ENCODE measurements around the gene COL11A2.
A peak's percentile ranks its signal among the peaks of the same experiment; 100 is the strongest.

The COL11A2 gene

DNA sequence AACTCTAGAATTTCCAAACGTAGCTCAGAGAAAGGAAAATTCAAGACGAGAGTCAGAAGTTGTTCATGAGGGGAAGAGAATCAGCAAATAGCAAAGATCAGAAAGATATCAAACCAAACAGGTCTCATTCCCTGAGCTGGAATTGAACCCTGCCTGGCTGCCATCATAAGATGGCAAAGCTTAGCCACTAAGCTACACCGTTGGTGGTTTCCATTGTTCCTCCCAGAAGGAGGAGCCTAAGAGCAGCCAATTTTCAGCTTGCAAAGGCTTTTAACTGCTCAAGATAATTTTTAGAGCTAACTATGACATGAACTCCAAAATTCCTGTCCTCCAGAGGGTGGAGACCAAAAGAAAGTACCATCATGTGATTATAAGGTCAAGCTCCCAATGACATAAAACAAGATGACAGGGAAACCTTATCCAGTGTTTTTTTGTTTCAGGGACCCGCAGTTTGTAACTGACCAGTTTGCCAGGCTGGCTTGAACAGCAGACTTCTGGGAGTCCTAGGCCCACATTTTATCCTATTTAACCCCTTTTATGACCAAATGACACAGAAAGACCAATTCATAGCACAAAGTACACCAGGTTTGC is 55.9 kb downstream of the COL11A2 start:
- no peak for DNase-seq (ENCODE audit: low read depth)
- TF ChIP-seq, protein P1, sequence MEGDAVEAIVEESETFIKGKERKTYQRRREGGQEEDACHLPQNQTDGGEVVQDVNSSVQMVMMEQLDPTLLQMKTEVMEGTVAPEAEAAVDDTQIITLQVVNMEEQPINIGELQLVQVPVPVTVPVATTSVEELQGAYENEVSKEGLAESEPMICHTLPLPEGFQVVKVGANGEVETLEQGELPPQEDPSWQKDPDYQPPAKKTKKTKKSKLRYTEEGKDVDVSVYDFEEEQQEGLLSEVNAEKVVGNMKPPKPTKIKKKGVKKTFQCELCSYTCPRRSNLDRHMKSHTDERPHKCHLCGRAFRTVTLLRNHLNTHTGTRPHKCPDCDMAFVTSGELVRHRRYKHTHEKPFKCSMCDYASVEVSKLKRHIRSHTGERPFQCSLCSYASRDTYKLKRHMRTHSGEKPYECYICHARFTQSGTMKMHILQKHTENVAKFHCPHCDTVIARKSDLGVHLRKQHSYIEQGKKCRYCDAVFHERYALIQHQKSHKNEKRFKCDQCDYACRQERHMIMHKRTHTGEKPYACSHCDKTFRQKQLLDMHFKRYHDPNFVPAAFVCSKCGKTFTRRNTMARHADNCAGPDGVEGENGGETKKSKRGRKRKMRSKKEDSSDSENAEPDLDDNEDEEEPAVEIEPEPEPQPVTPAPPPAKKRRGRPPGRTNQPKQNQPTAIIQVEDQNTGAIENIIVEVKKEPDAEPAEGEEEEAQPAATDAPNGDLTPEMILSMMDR (IDR thresholded peaks at IDR 0.05; ENCODE audit: insufficient read depth, low read depth, low read length, missing control alignments), result no peak
- H3K4me3 ChIP-seq (ENCODE audit: low read length), result no peak overlapping the region

GRCh38 chr6:33132081-33132524 is 60.2 kb downstream of the COL11A2 start:
- no peak for DNase-seq (ENCODE audit: low read depth)
- TF ChIP-seq, protein P1 (IDR thresholded peaks at IDR 0.05; ENCODE audit: insufficient read depth, low read depth, low read length, missing control alignments), result no peak
- no peak overlapping the region for H3K4me3 ChIP-seq (ENCODE audit: low read length)

GRCh38 chr6:33128318-33128717 is 63.9 kb downstream of the COL11A2 start:
- H3K4me3 ChIP-seq (ENCODE audit: low read length), result no peak overlapping the region
- DNase-seq (ENCODE audit: low read depth), result no peak
- TF ChIP-seq, protein P1 (IDR thresholded peaks at IDR 0.05; ENCODE audit: insufficient read depth, low read depth, low read length, missing control alignments), result no peak

DNA sequence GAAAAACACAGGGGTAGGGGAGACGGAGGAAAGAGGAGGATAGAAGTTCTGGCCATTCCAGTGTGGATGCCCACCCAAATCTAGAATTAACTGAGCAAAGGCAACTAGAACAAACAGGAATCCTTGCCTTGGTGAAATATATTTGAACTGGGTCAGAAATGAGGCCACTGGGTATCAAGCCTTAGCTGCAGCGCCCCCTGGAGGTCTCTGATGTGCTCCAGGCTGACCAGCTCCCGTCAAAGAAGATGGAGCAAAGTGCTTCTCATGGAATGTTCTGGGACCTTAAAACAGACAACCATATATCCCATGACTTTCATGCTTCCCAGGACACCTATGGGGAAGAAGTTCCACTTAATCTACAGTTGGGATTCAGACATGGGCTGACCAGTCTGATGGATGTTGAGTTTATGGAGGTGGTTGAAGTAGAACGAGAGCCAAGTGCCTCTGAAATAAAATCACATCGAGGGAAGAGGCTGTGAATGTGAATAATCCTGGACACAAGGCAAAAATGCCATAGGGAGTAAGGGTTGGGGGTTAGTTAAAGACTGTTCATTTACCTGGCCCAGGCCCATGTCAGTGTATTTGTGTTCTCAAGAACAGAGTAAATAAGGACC is 66.1 kb downstream of the COL11A2 start:
- DNase-seq (ENCODE audit: low read depth), result peak; percentile 48
- TF ChIP-seq, protein P1 (IDR thresholded peaks at IDR 0.05; ENCODE audit: insufficient read depth, low read depth, low read length, missing control alignments), result peak; percentile 62
- H3K4me3 ChIP-seq (ENCODE audit: low read length), result no peak overlapping the region

DNA sequence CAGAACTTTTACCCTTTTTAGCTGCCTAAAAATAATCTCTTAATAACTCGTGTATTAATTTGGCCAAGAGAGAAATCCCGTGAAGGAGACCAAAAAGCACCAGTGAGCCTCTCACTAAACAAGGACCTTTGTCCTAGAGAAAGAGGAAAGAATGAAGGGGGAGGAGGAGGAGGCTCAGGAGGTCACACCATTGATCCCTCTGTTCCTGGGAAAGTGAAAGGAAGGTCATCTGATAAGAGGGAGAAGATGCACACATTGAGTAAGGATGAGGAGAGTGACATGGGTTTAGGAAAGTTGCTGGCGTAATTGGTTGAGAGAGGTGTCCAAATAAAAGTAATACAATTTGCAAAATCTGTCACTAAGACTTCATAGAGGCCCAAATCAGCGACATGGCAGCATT is 67.3 kb downstream of the COL11A2 start:
- no peak overlapping the region for H3K4me3 ChIP-seq (ENCODE audit: low read length)
- TF ChIP-seq, protein P1 (IDR thresholded peaks at IDR 0.05; ENCODE audit: insufficient read depth, low read depth, low read length, missing control alignments), result no peak
- no peak for DNase-seq (ENCODE audit: low read depth)

GRCh38 chr6:33124525-33124901 is 67.8 kb downstream of the COL11A2 start:
- no peak overlapping the region for H3K4me3 ChIP-seq (ENCODE audit: low read length)
- TF ChIP-seq, protein P1 (IDR thresholded peaks at IDR 0.05; ENCODE audit: insufficient read depth, low read depth, low read length, missing control alignments), result no peak

More at GRCh38 chr6:33124525-33124901, 67.8 kb downstream of the COL11A2 start:
- DNase-seq (ENCODE audit: low read depth), result no peak
